GM13976 (cell line): ENCODE results near the gene MYCBP2.

Experiments used
- DNase-seq: peaks from one replicate; pipeline ENCODE4 v3.0.0; 2012; ENCODE audit warnings: low spot score
- in situ Hi-C: fragments of 300-500 bp; cut with MboI; formaldehyde crosslinking; loops from one replicate; pipeline ENCODE4 v1.12.0; 2022; ENCODE audit warnings: low sequenced_read_pairs, mixed read lengths, inconsistent platforms; ENCODE audit not compliant: unreplicated experiment
- TF ChIP-seq, protein P1 (sequence below): IDR thresholded peaks from 2 replicates; pipeline ENCODE4 v1.5.1; 2012; ENCODE audit warnings: borderline replicate concordance, mild to moderate bottlenecking; ENCODE audit not compliant: insufficient read depth; ENCODE audit errors: extremely low read depth, missing control alignments, control extremely low read depth

Gene MYCBP2

DNA sequence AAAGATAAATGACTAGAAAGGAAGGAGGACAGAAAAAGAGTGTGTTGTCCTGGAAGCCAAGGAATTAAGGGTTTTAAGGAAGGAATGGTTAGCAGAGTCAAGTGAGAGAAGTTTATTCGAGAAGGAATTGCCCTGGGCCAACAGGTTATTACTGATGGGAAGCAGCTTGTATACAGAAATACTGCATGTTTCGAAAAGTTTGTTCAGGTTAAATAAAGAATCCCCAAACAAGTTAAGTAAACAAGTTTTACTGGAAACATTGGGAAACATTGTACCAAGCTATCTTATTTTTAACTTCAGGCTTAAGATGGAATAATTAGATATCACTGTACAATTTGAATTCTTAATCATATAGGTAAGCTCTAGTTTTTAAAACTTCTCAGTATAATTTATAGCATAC lies 271.7 kb downstream of the MYCBP2 start:
- TF ChIP-seq, protein P1, sequence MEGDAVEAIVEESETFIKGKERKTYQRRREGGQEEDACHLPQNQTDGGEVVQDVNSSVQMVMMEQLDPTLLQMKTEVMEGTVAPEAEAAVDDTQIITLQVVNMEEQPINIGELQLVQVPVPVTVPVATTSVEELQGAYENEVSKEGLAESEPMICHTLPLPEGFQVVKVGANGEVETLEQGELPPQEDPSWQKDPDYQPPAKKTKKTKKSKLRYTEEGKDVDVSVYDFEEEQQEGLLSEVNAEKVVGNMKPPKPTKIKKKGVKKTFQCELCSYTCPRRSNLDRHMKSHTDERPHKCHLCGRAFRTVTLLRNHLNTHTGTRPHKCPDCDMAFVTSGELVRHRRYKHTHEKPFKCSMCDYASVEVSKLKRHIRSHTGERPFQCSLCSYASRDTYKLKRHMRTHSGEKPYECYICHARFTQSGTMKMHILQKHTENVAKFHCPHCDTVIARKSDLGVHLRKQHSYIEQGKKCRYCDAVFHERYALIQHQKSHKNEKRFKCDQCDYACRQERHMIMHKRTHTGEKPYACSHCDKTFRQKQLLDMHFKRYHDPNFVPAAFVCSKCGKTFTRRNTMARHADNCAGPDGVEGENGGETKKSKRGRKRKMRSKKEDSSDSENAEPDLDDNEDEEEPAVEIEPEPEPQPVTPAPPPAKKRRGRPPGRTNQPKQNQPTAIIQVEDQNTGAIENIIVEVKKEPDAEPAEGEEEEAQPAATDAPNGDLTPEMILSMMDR = no peak
- in situ Hi-C loops = no loop called here
- DNase-seq = no peak

DNA sequence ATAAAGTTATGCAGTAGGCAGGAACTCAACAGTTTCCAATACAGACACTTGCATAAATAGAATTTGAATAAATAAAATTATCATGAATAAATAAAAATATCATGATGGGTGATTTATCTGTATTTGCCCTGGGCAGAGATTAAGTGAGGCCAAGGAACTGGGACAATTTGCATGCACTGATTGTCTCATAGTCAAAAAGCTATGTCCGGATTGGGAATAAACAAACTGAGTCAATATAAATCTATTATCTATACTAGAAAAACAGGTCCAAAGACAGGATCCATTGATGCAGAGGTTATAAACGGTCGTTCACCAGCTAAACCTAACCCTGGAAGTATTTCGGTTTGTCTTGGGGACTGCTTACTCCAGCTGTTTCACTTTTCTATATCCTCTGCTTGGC lies 273.7 kb downstream of the MYCBP2 start:
- in situ Hi-C loops = no loop called here
- TF ChIP-seq, protein P1 = no peak
- no peak for DNase-seq

DNA sequence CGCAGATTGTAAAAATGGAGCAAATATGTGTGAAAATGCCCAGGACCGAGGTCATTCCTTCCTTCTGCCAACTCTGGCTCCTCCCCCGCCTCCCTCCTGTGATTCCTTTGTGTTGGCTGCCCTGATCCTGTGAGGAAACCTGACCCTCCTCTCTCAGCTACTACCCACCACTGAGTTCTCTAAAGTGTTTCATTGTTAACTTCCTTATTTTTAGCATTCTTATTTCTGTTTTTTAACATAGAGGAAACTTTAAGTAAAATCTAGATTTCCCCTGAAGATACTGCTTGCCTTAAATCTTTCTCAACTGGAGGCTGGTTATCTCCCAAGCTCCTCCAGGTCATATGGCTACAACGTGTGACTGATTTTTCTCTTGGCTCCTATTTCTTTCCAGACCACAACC lies 278.2 kb downstream of the MYCBP2 start:
- in situ Hi-C loops = no loop called here
- no peak for DNase-seq
- TF ChIP-seq, protein P1 = no peak

DNA sequence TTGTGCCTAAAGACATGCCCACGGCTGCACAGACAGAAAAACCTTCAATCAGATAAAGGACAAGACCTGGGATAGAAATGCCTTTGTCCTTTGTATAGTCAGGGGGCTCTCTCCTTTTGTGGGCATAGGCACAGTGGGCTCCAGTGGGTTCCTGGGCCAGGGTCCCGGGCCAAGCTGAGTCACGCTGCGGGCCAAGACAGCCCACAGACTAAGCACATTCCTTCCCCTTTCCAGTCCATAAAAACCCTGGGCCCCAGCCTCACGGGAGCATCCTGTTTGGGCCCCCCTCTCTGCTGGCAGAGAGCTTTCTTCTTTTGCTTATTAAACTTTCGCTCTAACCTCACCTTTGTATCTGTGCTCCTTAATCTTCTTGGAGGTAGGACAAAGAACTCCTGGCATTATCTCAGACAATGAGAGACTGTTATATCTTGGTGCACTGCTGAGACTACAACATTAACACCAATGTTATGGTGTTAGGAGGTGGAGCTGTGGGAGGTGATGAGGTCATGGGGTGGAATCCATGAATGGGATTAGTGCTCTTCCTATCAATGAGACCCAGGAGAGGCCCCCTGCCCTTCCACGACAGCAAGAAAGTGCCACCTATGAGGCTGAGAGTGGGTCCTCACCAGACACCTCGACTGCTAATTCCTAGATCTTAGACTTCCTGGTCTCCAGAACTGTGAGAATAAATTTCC lies 279.1 kb downstream of the MYCBP2 start:
- TF ChIP-seq, protein P1 = no peak
- in situ Hi-C loops = no loop called here
- DNase-seq = no peak

DNA sequence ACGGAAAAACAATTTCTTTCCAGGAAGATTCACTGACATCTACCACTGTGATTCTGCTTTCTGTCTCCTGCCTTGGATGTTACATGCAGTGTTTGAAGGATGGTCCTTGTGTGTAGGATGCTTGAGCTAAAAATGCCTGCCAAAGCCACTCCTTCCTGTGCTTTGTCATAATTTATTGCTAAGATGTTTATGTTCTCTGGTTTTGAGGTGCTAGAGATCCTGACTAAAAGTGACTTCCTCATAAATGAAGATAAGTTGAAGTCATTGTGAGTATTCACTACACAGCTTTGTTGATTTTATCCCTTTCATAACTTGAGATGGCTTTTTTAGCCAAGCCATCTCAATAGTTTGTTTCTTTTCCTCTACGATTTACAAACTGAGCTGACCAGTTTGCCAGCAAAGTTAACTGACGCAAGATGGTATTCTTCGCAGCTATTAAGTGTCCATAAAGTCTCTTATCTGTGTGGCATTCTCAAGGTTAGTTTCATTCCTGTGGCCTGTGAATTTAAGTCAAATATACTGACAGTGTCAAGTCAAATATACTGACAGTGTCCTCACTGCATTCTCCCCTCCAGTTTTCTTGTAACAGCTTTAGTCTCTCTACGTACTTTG lies 284.2 kb downstream of the MYCBP2 start:
- no peak for DNase-seq
- TF ChIP-seq, protein P1 = no peak
- in situ Hi-C loops = no loop called here

DNA sequence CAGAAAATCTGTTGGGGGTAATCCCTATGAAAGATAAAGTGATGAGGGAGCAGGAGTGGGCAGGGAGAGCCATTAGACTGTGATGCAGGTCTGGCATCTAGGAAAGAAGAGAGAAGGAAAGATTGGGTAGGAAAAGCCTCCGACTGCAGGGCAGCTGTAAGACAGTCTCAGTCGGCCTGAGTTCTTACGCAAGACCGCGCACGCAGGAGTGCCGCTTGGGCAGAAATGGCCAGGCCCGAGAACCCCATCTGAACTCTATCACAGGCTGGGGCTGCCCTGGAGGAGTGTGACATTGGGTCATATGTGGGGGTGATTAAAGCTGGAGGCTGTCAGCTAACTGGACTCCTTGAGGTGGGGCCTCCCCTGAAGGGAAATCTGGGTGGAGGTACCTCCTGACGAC lies 286.1 kb downstream of the MYCBP2 start:
- in situ Hi-C loops = no loop called here
- TF ChIP-seq, protein P1 = no peak
- no peak for DNase-seq
